Activated CD4-positive, alpha-beta T cell treated with anti-CD3 and anti-CD28 coated beads, Interleukin-2, amount 10 ng/mL, durations not matched to agents 7 days and 5 days (primary cell): ENCODE measurements around the gene ADARB1. TPM values are rescaled to one million over a fixed set of nuclear protein-coding genes. Genes with fewer than 3 reads are reported as not detected.

Source experiments
- CTCF ChIA-PET: fragments of 350-600 bp; sonication (Branson Sonifier 250); formaldehyde crosslinking; loops from one replicate; lab custom pipeline; 2021; ENCODE audit warnings: antibody characterized with exemption; lab: Charles Lee
- POLR2A ChIA-PET: fragments of 350-600 bp; sonication (Branson Sonifier 250); formaldehyde crosslinking; loops from one replicate; lab custom pipeline; 2021; ENCODE audit warnings: antibody characterized with exemption; lab: Charles Lee
- DNase-seq: peaks from one replicate; pipeline ENCODE4 v3.0.0-alpha.2; 2020
- H3K27ac Mint-ChIP-seq: one replicate; pipeline ENCODE4 v1.8.0; 2021; ENCODE audit warnings: mild to moderate bottlenecking, moderate library complexity, mixed read lengths
- H3K27me3 Mint-ChIP-seq: one replicate; pipeline ENCODE4 v1.8.0; 2021; ENCODE audit warnings: mixed read lengths
- H3K36me3 Mint-ChIP-seq: one replicate; pipeline ENCODE4 v1.8.0; 2021; ENCODE audit warnings: low read depth, mixed read lengths
- H3K4me1 Mint-ChIP-seq: one replicate; pipeline ENCODE4 v1.8.0; 2021; ENCODE audit warnings: mixed read lengths
- H3K4me3 Mint-ChIP-seq: one replicate; pipeline ENCODE4 v1.8.0; 2021; ENCODE audit warnings: mild to moderate bottlenecking, moderate library complexity, mixed read lengths
- H3K9me3 Mint-ChIP-seq: one replicate; pipeline ENCODE4 v1.8.0; 2021; ENCODE audit warnings: mixed read lengths
- total RNA-seq, 2 experiments: library from RNA; stranded (reverse); gene quantifications; one replicate each; pipeline ENCODE4 v1.2.3, GENCODE V29; 2021

ADARB1 gene
- total RNA-seq, 2 experiments from 2014 or later, result 43.3 to 45.4 TPM

- Mint-ChIP-seq H3K4me1 (no peaks in the 10 kb centered on the region), H3K9me3 (peaks cover 18% of the 10 kb centered on the region), H3K36me3 (no peaks in the 10 kb centered on the region), H3K27ac (no peak overlapping the region), H3K4me3 (no peak overlapping the region), H3K27me3 (peaks cover 2% of the 10 kb centered on the region)
- DNase-seq, result no peak
- ChIA-PET CTCF (no interaction called here), POLR2A (no interaction called here)
Measured at GRCh38 chr21:45032977-45033710, 41.2 kb upstream of the ADARB1 start.

- Mint-ChIP-seq H3K27me3 (peaks cover 2% of the 10 kb centered on the region), H3K36me3 (no peaks in the 10 kb centered on the region), H3K9me3 (peaks cover 18% of the 10 kb centered on the region), H3K4me3 (no peak overlapping the region), H3K27ac (no peak overlapping the region), H3K4me1 (no peaks in the 10 kb centered on the region)
- POLR2A ChIA-PET, result no interaction called here
- CTCF ChIA-PET, result no interaction called here
- DNase-seq, result no peak
Measured at GRCh38 chr21:45033791-45034555, 40.4 kb upstream of the ADARB1 start.

- ChIA-PET CTCF (no interaction called here), POLR2A (no interaction called here)
- Mint-ChIP-seq H3K27ac (no peak overlapping the region), H3K4me1 (no peaks in the 10 kb centered on the region), H3K9me3 (peaks cover 18% of the 10 kb centered on the region), H3K36me3 (no peaks in the 10 kb centered on the region), H3K27me3 (peaks cover 2% of the 10 kb centered on the region), H3K4me3 (no peak overlapping the region)
- no peak for DNase-seq
Measured at GRCh38 chr21:45034556-45035476, 39.6 kb upstream of the ADARB1 start.

- Mint-ChIP-seq H3K27ac (no peak overlapping the region), H3K4me1 (no peaks in the 10 kb centered on the region), H3K4me3 (no peak overlapping the region), H3K36me3 (no peaks in the 10 kb centered on the region), H3K9me3 (peaks cover 18% of the 10 kb centered on the region), H3K27me3 (peaks cover 2% of the 10 kb centered on the region)
- DNase-seq, result no peak
- ChIA-PET POLR2A (no interaction called here), CTCF (no interaction called here)
Measured at GRCh38 chr21:45035477-45035848, 38.9 kb upstream of the ADARB1 start.

- H3K4me1 Mint-ChIP-seq, result no peaks in the 10 kb centered on the region
- H3K4me3 Mint-ChIP-seq, result no peak overlapping the region
- CTCF ChIA-PET, result interaction anchor here (0.6 to 0.8 kb wide), 2 partner anchors 17 to 86 kb away, joined by 3 read pairs; no protein-coding TSS in a partner anchor
- H3K27ac Mint-ChIP-seq, result no peak overlapping the region
- no peaks in the 10 kb centered on the region for H3K27me3 Mint-ChIP-seq
- no peaks in the 10 kb centered on the region for H3K36me3 Mint-ChIP-seq
- POLR2A ChIA-PET, result interaction anchor here (0.6 kb wide), 2 partner anchors 162 to 1335 kb away, joined by 3 to 5 read pairs; no protein-coding TSS in a partner anchor
- H3K9me3 Mint-ChIP-seq, result peaks cover 18% of the 10 kb centered on the region
- no peak for DNase-seq
Measured at GRCh38 chr21:45036630-45037029, 37.8 kb upstream of the ADARB1 start.

- Mint-ChIP-seq H3K4me3 (no peak overlapping the region), H3K27me3 (no peaks in the 10 kb centered on the region), H3K4me1 (no peaks in the 10 kb centered on the region), H3K9me3 (peaks cover 21% of the 10 kb centered on the region), H3K27ac (no peak overlapping the region), H3K36me3 (no peaks in the 10 kb centered on the region)
- ChIA-PET POLR2A (no interaction called here), CTCF (no interaction called here)
- DNase-seq, result no peak
Measured at GRCh38 chr21:45037986-45038385, 36.4 kb upstream of the ADARB1 start.

GRCh38 chr21:45039317-45040156 is 34.8 kb upstream of the ADARB1 start:
- Mint-ChIP-seq H3K36me3 (no peaks in the 10 kb centered on the region), H3K4me3 (no peak overlapping the region), H3K27me3 (peaks cover 3% of the 10 kb centered on the region), H3K4me1 (no peaks in the 10 kb centered on the region), H3K9me3 (peaks cover 21% of the 10 kb centered on the region), H3K27ac (no peak overlapping the region)
- CTCF ChIA-PET, result no interaction called here
- DNase-seq, result no peak
- POLR2A ChIA-PET, result no interaction called here

- peaks cover 8% of the 10 kb centered on the region for H3K27me3 Mint-ChIP-seq
- peaks cover 21% of the 10 kb centered on the region for H3K9me3 Mint-ChIP-seq
- CTCF ChIA-PET, result no interaction called here
- DNase-seq, result no peak
- no peak overlapping the region for H3K27ac Mint-ChIP-seq
- no peak overlapping the region for H3K4me3 Mint-ChIP-seq
- POLR2A ChIA-PET, result no interaction called here
- H3K36me3 Mint-ChIP-seq, result no peaks in the 10 kb centered on the region
- H3K4me1 Mint-ChIP-seq, result no peaks in the 10 kb centered on the region
Measured at GRCh38 chr21:45040157-45040711, 34.1 kb upstream of the ADARB1 start.

GRCh38 chr21:45040739-45041138 is 33.6 kb upstream of the ADARB1 start:
- ChIA-PET CTCF (no interaction called here), POLR2A (no interaction called here)
- Mint-ChIP-seq H3K4me3 (no peak overlapping the region), H3K27ac (no peak overlapping the region), H3K27me3 (peaks cover 13% of the 10 kb centered on the region), H3K36me3 (no peaks in the 10 kb centered on the region), H3K4me1 (no peaks in the 10 kb centered on the region), H3K9me3 (peaks cover 21% of the 10 kb centered on the region)
- DNase-seq, result no peak

- no peak overlapping the region for H3K27ac Mint-ChIP-seq
- no peaks in the 10 kb centered on the region for H3K36me3 Mint-ChIP-seq
- H3K4me1 Mint-ChIP-seq, result no peaks in the 10 kb centered on the region
- CTCF ChIA-PET, result no interaction called here
- peaks cover 19% of the 10 kb centered on the region for H3K9me3 Mint-ChIP-seq
- no peak overlapping the region for H3K4me3 Mint-ChIP-seq
- H3K27me3 Mint-ChIP-seq, result peaks cover 18% of the 10 kb centered on the region
- no peak for DNase-seq
- POLR2A ChIA-PET, result no interaction called here
Measured at GRCh38 chr21:45041351-45041805, 33.0 kb upstream of the ADARB1 start.

- DNase-seq, result no peak
- H3K27me3 Mint-ChIP-seq, result peaks cover 24% of the 10 kb centered on the region
- no peaks in the 10 kb centered on the region for H3K4me1 Mint-ChIP-seq
- H3K4me3 Mint-ChIP-seq, result no peak overlapping the region
- H3K36me3 Mint-ChIP-seq, result no peaks in the 10 kb centered on the region
- CTCF ChIA-PET, result no interaction called here
- POLR2A ChIA-PET, result no interaction called here
- no peak overlapping the region for H3K27ac Mint-ChIP-seq
- H3K9me3 Mint-ChIP-seq, result peaks cover 17% of the 10 kb centered on the region
Measured at GRCh38 chr21:45041984-45042663, 32.3 kb upstream of the ADARB1 start.
